ENCODE data around the gene DVL1. TPM values are rescaled to one million over a fixed set of nuclear protein-coding genes. Genes with fewer than 3 reads are reported as not detected.

DVL1 gene
- total and polyA plus RNA-seq, 2 of the 13 experiments (the other 11 are each of a cell fraction or from before 2014, with no cell fraction given), result 30.8 to 60.4 TPM

DNA sequence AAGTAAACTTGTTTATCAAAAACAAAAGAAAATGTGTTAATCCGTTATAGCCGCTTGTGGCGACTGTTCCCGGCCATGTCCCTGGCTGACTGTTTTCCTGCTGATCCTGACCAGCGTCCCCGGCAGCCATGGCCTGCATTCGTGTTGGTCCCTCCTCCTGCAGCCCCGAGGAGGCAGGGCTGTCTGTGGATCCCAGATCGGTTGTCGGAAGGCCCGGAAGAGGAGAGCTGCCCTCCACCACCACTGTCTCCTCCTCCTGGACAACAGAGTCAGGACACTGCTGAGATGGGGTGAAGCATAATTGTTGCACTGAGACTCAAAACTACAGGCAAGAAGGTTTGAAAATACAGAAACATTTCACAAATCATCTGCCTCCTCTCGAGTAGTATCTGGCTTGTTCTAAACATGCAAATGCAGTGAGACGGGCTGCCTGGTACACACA lies 12.8 kb upstream of the DVL1 start (continued):
- TF ChIP-seq ZNF350 (CRISPR knock-in tag; IDR thresholded peaks at IDR 0.05; ENCODE audit: borderline replicate concordance, low read depth), result no peak
- TF ChIP-seq TCF7 (IDR thresholded peaks at IDR 0.05; ENCODE audit: low read depth), result no peak
- no peak for TF ChIP-seq ZNF839 (CRISPR knock-in tag; IDR thresholded peaks at IDR 0.05; ENCODE audit: borderline replicate concordance)
- no peak for TF ChIP-seq HMGA1 (CRISPR knock-in tag; conservative IDR thresholded peaks at IDR 0.05)
- TF ChIP-seq GMEB2 (CRISPR knock-in tag; IDR thresholded peaks at IDR 0.05; ENCODE audit: low read depth), result no peak
- no peak for TF ChIP-seq FIP1L1 (IDR thresholded peaks at IDR 0.05; ENCODE audit: borderline replicate concordance, insufficient read depth, low read depth, low read length)
- TF ChIP-seq HOXD1 (CRISPR knock-in tag; IDR thresholded peaks at IDR 0.05), result no peak
- TF ChIP-seq, protein P1, sequence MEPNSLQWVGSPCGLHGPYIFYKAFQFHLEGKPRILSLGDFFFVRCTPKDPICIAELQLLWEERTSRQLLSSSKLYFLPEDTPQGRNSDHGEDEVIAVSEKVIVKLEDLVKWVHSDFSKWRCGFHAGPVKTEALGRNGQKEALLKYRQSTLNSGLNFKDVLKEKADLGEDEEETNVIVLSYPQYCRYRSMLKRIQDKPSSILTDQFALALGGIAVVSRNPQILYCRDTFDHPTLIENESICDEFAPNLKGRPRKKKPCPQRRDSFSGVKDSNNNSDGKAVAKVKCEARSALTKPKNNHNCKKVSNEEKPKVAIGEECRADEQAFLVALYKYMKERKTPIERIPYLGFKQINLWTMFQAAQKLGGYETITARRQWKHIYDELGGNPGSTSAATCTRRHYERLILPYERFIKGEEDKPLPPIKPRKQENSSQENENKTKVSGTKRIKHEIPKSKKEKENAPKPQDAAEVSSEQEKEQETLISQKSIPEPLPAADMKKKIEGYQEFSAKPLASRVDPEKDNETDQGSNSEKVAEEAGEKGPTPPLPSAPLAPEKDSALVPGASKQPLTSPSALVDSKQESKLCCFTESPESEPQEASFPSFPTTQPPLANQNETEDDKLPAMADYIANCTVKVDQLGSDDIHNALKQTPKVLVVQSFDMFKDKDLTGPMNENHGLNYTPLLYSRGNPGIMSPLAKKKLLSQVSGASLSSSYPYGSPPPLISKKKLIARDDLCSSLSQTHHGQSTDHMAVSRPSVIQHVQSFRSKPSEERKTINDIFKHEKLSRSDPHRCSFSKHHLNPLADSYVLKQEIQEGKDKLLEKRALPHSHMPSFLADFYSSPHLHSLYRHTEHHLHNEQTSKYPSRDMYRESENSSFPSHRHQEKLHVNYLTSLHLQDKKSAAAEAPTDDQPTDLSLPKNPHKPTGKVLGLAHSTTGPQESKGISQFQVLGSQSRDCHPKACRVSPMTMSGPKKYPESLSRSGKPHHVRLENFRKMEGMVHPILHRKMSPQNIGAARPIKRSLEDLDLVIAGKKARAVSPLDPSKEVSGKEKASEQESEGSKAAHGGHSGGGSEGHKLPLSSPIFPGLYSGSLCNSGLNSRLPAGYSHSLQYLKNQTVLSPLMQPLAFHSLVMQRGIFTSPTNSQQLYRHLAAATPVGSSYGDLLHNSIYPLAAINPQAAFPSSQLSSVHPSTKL (CRISPR knock-in tag; IDR thresholded peaks at IDR 0.05), result no peak
- TF ChIP-seq ZFP82 (CRISPR knock-in tag; IDR thresholded peaks at IDR 0.05; ENCODE audit: borderline replicate concordance), result no peak
- TF ChIP-seq, protein P2, sequence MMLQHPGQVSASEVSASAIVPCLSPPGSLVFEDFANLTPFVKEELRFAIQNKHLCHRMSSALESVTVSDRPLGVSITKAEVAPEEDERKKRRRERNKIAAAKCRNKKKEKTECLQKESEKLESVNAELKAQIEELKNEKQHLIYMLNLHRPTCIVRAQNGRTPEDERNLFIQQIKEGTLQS (CRISPR knock-in tag; IDR thresholded peaks at IDR 0.05), result no peak
- no peak for TF ChIP-seq PTBP1 (IDR thresholded peaks at IDR 0.05; ENCODE audit: low read depth, low read length, poor library complexity, severe bottlenecking)
- no peak for TF ChIP-seq MLX (CRISPR knock-in tag; IDR thresholded peaks at IDR 0.05)
- no peak for TF ChIP-seq SIN3A (IDR thresholded peaks at IDR 0.05; ENCODE audit: borderline replicate concordance, low read depth, low read length)
- no peak for TF ChIP-seq KAT2B (IDR thresholded peaks at IDR 0.05; ENCODE audit: borderline replicate concordance, low read depth, low read length)
- TF ChIP-seq ZNF639 (CRISPR knock-in tag; conservative IDR thresholded peaks at IDR 0.05), result no peak
- TF ChIP-seq CCAR2 (optimal IDR thresholded peaks at IDR 0.05; ENCODE audit: low read depth, low read length), result no peak
- TF ChIP-seq TBX2 (CRISPR knock-in tag; IDR thresholded peaks at IDR 0.05; ENCODE audit: borderline replicate concordance), result no peak
- TF ChIP-seq, protein P3, sequence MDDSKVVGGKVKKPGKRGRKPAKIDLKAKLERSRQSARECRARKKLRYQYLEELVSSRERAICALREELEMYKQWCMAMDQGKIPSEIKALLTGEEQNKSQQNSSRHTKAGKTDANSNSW (CRISPR knock-in tag; IDR thresholded peaks at IDR 0.05; ENCODE audit: borderline replicate concordance), result no peak
- TF ChIP-seq FOSL2 (CRISPR knock-in tag; IDR thresholded peaks at IDR 0.05), result 0 out of 2 replicates have a peak, but pooled peaks have one; percentile 7

Measured in HepG2 (cell line).